Activated T-helper 17 cell treated with anti-CD3 and anti-CD28 coated beads, Interleukin-2, amount 50 U/mL, for 72 hours (primary cell): ENCODE measurements around the gene MYO1E. TPM values are rescaled to one million over a fixed set of nuclear protein-coding genes. Genes with fewer than 3 reads are reported as not detected.

ENCODE experiments used
- ATAC-seq: fragments of 150-1000 bp; cut with Tn5 transposase; replicated peaks from 2 replicates; pipeline ENCODE4 v1.10.0; 2021; ENCODE audit warnings: mild to moderate bottlenecking, moderate library complexity
- H3K27ac Mint-ChIP-seq: one replicate; pipeline ENCODE4 v1.8.0; 2022; ENCODE audit warnings: mixed read lengths
- H3K27me3 Mint-ChIP-seq: one replicate; pipeline ENCODE4 v1.8.0; 2022; ENCODE audit warnings: mixed read lengths
- H3K36me3 Mint-ChIP-seq: one replicate; pipeline ENCODE4 v1.8.0; 2022; ENCODE audit warnings: low read depth, mild to moderate bottlenecking, mixed read lengths
- H3K4me1 Mint-ChIP-seq: one replicate; pipeline ENCODE4 v1.8.0; 2022; ENCODE audit warnings: mixed read lengths
- H3K4me3 Mint-ChIP-seq: one replicate; pipeline ENCODE4 v1.8.0; 2022; ENCODE audit warnings: mild to moderate bottlenecking, mixed read lengths
- H3K9me3 Mint-ChIP-seq: one replicate; pipeline ENCODE4 v1.8.0; 2022; ENCODE audit warnings: mixed read lengths
- total RNA-seq, 2 donors: library from RNA; stranded (reverse); gene quantifications; one replicate each; pipeline ENCODE4 v1.2.3, GENCODE V29; 2022

Gene MYO1E
- total RNA-seq, 2 donors from 2014 or later = 29.3 to 30.1 TPM

DNA sequence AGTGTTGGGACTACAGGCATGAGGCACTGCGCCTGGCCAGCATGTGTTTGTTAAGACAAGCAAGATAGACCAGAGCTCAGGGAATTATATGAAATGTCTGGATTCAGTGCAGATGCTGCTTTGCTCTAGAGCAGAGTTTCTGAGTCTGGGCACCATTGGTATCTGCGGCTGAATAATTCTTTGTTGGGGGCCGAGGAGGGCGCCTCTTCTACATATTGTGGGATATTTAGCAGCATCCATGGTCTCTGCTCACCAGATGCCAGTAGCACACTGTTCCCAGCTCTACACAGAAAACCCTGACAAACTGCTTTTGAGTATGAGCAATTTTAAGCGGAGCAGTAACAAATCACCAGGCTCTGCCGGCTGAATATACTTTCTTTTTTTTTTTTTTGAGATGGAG is 169.7 kb downstream of the MYO1E start:
- no peaks in the 10 kb centered on the region for H3K4me1 Mint-ChIP-seq
- no peak overlapping the region for H3K4me3 Mint-ChIP-seq
- ATAC-seq = no peak
- H3K9me3 Mint-ChIP-seq = peaks cover 4% of the 10 kb centered on the region
- no peaks in the 10 kb centered on the region for H3K36me3 Mint-ChIP-seq
- H3K27ac Mint-ChIP-seq = no peak overlapping the region
- no peaks in the 10 kb centered on the region for H3K27me3 Mint-ChIP-seq

DNA sequence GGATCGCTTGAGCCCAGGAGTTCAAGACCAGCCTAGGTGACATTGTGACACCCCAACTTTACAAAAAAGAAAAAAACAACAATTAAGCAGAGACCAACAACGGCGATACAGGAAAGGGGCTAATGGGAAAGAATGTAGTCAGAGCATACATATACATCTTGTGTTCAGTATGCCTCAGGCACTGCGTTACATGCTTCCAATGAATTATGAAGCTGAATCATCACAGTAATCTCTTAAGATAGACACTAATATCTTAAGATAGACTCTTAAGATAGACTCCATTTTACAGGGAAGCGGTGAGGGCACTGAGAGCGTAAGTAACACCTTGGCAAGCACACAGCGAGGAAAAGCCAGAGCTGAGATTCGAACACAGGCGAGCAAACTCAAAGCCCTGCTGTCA is 172.1 kb downstream of the MYO1E start:
- H3K27ac Mint-ChIP-seq = peak overlapping the region; percentile 20
- no peak for ATAC-seq
- H3K9me3 Mint-ChIP-seq = no peaks in the 10 kb centered on the region
- no peak overlapping the region for H3K4me3 Mint-ChIP-seq
- H3K4me1 Mint-ChIP-seq = no peaks in the 10 kb centered on the region
- H3K27me3 Mint-ChIP-seq = no peaks in the 10 kb centered on the region
- no peaks in the 10 kb centered on the region for H3K36me3 Mint-ChIP-seq

DNA sequence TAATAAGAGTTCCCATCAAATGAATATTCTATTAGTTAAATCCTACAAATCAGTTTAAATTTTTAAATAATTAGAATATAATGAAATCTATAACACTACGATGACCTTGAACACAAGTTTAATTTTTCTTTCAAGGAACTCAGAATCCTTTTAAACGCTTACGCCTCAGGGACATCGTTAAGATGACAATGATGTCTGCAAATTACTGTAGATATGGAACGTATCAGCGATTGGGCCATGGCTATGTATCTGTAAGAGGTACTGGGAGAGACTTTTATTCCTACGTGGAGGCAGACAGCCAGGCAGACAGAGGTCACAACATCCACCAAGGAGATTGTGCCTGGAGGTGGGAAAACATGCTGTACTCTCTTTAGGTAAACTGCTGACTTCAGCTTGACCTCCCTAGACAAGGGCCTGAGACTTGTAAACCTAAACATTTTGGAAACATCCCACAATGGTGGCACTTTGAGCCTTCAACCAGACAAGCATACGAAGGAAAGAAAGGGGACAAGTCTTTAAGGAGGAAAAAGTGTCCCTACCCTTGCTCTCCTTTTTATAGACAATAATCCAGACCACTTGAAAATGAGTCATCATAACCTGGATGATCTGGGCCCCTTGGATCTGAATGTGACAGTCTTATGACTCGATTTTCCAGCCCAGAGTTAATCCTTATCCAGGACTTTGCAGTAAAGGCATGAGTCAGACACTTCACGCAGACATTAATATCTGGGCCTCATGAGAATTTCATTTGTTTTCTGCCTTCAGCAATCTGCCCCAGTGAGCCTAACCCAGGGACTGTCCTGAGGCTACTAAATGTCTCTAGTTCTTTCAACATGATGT is 172.8 kb downstream of the MYO1E start:
- no peaks in the 10 kb centered on the region for H3K27me3 Mint-ChIP-seq
- no peaks in the 10 kb centered on the region for H3K4me1 Mint-ChIP-seq
- no peak overlapping the region for H3K4me3 Mint-ChIP-seq
- ATAC-seq = no peak
- H3K36me3 Mint-ChIP-seq = no peaks in the 10 kb centered on the region
- H3K9me3 Mint-ChIP-seq = no peaks in the 10 kb centered on the region
- peak overlapping the region; percentile 20 for H3K27ac Mint-ChIP-seq

DNA sequence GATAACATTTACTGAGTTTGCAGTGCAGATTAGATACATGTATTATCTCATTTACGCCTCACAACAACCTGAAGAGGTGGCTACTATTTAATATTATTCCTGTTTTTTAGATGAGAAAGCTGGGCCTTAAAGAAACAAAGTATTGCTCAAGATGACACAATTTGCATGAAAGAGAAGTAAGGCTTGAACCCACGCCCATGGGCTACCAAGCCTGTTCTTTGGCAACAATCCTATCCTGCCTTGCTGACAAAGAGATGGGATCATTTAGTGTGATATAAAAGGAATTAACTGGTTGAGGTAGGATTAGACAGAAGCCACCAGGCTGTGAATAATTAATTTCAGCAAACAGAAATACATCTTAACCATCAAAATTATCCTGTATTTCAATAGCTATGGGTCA is 175.2 kb downstream of the MYO1E start:
- no peaks in the 10 kb centered on the region for H3K4me1 Mint-ChIP-seq
- no peak for ATAC-seq
- peaks cover 2% of the 10 kb centered on the region for H3K27me3 Mint-ChIP-seq
- H3K36me3 Mint-ChIP-seq = no peaks in the 10 kb centered on the region
- no peak overlapping the region for H3K4me3 Mint-ChIP-seq
- H3K9me3 Mint-ChIP-seq = no peaks in the 10 kb centered on the region
- no peak overlapping the region for H3K27ac Mint-ChIP-seq

DNA sequence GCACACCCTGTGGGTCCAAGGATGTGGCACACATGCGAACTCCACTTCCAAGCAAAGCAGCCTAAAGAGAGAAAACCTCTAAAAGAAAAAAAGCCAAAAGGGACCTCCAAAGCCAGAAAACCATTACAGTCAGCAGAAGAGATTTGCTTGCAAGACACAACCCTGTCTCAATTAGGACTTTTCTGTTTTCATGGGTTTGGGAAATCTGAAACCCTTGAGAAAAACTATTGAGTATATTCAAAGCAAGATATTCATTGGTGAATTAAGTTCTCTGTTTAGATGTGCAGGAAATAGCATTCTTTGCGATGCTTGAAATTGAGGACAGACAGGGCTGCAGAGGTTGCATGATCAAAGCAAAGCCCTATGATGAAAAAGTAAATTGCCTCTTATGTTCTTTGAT is 176.3 kb downstream of the MYO1E start:
- H3K27ac Mint-ChIP-seq = no peak overlapping the region
- H3K27me3 Mint-ChIP-seq = peaks cover 4% of the 10 kb centered on the region
- no peaks in the 10 kb centered on the region for H3K9me3 Mint-ChIP-seq
- no peaks in the 10 kb centered on the region for H3K36me3 Mint-ChIP-seq
- no peaks in the 10 kb centered on the region for H3K4me1 Mint-ChIP-seq
- no peak overlapping the region for H3K4me3 Mint-ChIP-seq
- no peak for ATAC-seq

DNA sequence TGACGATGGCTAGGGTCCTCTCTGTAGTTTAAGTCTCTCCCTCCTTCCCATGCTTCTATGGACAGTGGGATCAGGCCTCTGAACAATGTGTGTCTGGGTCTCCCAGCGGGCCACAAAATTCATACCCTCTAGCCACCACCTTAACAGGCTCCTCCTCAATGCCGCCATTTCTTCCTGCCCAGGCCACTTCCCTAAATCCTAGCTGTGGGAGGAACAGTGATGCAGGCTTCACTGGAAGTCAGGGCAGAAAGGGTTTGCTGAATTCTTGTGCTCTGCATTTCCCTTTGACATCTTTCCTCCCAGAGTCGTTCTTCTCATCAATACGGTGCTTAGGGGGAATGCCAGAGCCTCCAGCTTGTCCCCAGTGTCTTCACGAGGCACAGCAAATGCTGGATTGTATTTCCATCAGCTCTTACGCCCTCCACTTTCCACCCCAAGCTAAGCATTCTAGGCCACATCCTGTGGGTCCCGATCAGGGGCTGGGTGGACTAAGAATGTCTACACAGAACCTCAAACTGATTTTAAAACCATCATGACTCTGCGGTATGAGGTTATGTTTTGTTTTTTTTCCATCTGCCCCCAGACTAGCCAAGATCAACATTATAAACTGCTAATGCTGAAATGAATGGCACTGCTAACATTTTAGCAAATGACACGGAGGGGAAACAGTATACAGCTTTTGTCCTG is 177.9 kb downstream of the MYO1E start:
- Mint-ChIP-seq H3K4me3 (no peak overlapping the region), H3K27ac (no peak overlapping the region), H3K4me1 (no peaks in the 10 kb centered on the region), H3K27me3 (peaks cover 9% of the 10 kb centered on the region), H3K36me3 (no peaks in the 10 kb centered on the region), H3K9me3 (no peaks in the 10 kb centered on the region)
- ATAC-seq = no peak

DNA sequence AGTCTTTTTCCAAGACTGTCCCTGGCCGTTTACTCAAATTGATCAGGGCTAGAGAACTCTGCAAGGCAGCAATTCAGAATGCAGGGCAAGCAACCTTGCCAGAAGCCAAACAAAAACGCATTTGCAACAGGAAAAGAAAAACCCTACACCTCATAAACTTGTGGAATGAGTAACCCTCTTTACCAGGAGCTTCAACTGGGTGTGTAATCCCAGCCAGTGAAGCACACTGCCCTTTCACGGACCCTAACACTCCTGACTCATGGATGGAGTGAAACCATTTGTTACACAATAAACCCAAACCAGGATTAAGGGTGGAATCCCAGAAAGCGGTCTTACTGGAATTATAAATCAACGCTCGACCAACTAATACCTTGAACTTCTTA is 180.8 kb downstream of the MYO1E start:
- ATAC-seq = no peak
- Mint-ChIP-seq H3K27me3 (peaks cover 17% of the 10 kb centered on the region), H3K4me1 (no peaks in the 10 kb centered on the region), H3K36me3 (no peaks in the 10 kb centered on the region), H3K9me3 (no peaks in the 10 kb centered on the region), H3K4me3 (no peak overlapping the region), H3K27ac (no peak overlapping the region)

DNA sequence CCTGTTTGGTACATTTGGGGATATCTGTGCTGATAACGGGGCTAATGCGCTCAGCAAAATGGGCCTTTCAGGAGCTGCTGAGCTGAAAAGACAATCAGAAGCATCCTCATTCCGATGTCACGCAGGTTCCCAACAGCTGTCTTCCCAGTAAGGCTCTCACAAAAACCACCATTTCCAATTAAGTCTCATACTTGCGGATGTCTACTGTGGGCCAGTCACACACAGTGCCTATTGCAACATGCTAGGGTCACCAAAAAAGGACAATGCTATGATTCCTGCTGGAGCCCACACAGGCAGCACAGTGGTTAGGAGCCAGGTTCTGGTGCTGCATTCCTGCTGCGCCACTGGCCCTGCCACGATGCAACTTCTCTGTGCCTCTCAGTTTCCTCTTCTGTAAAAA is 182.4 kb downstream of the MYO1E start:
- H3K4me3 Mint-ChIP-seq = no peak overlapping the region
- H3K27me3 Mint-ChIP-seq = peaks cover 17% of the 10 kb centered on the region
- H3K36me3 Mint-ChIP-seq = no peaks in the 10 kb centered on the region
- no peak overlapping the region for H3K27ac Mint-ChIP-seq
- ATAC-seq = no peak
- H3K4me1 Mint-ChIP-seq = no peaks in the 10 kb centered on the region
- H3K9me3 Mint-ChIP-seq = no peaks in the 10 kb centered on the region

DNA sequence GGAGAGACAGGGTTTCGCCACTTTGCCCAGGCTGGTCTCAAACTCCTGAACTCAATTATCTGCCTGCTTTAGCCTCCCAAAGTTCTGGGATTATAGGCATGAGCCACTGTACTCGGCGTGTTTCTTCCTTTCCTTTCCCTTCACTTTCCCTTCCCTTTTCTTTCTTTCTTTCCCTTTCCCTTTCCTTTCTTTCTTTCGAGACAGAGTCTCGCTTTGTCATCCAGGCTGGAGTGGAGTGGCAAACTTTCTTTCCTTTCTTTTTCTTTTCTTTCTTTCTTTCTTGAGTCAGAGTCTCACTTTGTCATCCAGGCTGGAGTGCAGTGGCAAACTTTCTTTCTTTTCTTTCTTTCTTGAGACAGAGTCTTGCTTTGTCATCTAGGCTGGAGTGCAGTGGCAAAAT is 183.4 kb downstream of the MYO1E start:
- Mint-ChIP-seq H3K4me3 (no peak overlapping the region), H3K36me3 (no peaks in the 10 kb centered on the region), H3K9me3 (no peaks in the 10 kb centered on the region), H3K27me3 (peaks cover 17% of the 10 kb centered on the region), H3K27ac (no peak overlapping the region), H3K4me1 (no peaks in the 10 kb centered on the region)
- no peak for ATAC-seq

DNA sequence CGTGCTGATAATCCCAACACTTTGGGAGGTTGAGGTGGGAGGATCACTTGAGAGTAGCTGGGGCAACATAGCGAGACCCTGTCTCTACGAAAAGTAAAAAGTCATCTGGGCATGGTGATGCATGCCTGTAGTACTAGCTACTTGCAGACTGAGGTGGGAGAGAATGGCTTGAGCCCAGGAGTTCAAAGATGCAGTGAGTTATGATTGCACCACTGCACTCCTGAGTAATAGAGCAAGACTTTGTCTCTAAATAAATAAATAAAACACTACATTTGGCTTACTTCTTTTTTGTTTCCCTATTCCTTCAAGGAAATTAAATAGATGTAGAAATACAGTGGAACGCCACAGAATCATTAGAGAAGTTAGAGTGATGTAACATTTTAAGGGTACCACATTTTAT is 186.2 kb downstream of the MYO1E start:
- Mint-ChIP-seq H3K27me3 (peaks cover 12% of the 10 kb centered on the region), H3K4me3 (no peak overlapping the region), H3K4me1 (no peaks in the 10 kb centered on the region), H3K27ac (no peak overlapping the region), H3K9me3 (peaks cover 3% of the 10 kb centered on the region), H3K36me3 (no peaks in the 10 kb centered on the region)
- ATAC-seq = no peak

DNA sequence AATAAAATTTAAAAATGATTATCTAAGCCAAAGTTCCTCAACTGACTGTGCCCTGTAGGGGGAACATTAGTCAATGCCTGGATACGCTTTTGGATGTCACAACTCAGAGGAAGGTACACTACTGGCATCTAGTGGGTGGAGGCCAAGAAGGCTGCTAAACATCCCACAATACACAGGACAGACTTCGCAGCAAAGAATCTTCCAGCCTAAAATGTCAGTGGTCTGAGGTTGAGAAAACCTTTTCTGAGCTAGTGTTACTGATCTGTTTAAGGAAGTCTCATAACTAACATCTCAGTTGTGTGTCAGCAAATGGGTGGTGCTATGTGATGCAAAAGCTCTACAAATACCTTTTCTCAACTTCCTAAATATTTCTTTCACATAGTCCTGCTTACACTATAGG is 186.9 kb downstream of the MYO1E start:
- Mint-ChIP-seq H3K36me3 (no peaks in the 10 kb centered on the region), H3K9me3 (peaks cover 3% of the 10 kb centered on the region), H3K4me1 (no peaks in the 10 kb centered on the region), H3K27me3 (peaks cover 10% of the 10 kb centered on the region), H3K27ac (no peak overlapping the region), H3K4me3 (no peak overlapping the region)
- ATAC-seq = no peak

DNA sequence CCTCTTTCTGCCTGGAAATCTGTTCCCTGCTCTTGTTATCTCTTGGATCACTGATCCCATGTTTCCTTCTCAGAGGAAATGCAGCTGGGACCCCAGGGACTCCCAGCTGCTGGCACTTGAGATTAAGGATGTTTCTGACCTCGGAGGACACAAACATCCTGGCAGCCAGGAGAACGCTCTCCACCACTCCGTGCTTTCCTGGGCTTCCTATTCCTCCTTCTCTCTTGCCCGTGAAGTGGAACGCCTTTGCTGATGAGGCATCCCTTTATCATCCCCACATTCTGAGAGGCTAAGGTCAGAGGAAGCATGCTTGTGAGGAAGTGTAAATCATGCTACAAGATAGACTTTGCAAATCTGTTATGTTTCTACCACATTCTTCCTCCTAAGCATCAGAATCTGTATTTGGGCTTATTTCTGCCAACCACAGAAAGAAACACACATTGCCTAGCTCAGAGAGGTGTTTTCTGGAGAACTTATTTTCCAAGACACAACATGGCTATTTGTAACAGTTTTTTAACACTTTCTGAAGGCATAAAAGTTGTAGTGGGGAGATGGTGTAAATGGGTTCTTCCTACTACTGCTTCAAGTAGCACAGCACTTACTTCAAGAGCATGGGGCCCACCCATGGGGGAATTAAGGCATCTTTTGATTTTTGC is 191.6 kb downstream of the MYO1E start:
- Mint-ChIP-seq H3K27me3 (peaks cover 13% of the 10 kb centered on the region), H3K36me3 (no peaks in the 10 kb centered on the region), H3K4me1 (peaks cover 4% of the 10 kb centered on the region), H3K9me3 (peaks cover 3% of the 10 kb centered on the region), H3K4me3 (no peak overlapping the region), H3K27ac (no peak overlapping the region)
- no peak for ATAC-seq

DNA sequence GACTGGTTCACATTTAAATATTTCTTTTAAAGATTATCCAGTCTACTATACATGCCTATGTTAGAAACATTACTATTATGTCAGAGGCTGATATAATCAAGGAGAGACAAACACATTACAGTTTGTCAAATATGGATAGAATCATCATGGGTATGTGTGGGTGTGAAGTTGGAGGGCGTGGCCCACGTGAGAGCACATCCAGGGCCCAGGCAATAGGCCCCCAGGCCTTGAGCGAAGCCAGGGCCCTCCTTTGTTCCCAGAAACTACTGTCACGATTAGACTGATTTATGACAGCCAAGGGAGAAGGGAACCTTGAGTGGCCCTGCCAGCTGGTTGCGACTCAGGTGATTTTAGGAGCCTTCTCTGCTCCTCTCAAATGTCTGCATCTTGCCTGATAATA is 193.0 kb downstream of the MYO1E start:
- Mint-ChIP-seq H3K9me3 (peaks cover 3% of the 10 kb centered on the region), H3K4me1 (peaks cover 4% of the 10 kb centered on the region), H3K4me3 (no peak overlapping the region), H3K36me3 (no peaks in the 10 kb centered on the region), H3K27ac (no peak overlapping the region), H3K27me3 (peaks cover 13% of the 10 kb centered on the region)
- ATAC-seq = no peak

DNA sequence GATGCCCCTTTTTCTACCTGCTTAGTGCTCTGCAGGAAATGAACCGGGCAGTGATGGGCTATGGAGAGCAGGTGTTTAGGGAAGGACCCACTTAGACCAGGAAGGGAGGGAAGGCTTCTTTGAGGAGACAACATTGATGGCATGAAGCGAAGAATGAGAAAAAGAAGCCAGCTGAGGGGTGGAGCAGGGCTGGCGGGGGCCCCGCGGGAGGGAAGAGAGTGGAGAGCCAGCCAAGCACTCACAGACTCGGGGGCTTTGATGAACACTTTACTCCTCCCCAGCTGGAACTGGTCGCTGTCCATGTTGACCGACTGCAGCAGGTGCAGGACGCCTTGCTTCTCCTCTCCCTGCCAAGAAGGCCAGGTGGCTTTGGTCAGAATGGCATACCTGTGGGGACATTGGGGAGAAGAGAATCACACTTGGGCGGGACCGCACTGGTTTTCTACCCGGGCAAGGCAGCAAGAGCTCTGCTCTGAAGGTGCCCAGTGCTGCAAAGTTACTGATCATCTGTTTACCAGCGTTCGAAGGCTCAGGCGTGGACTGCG is 194.4 kb downstream of the MYO1E start:
- ATAC-seq = no peak
- Mint-ChIP-seq H3K27me3 (peaks cover 13% of the 10 kb centered on the region), H3K9me3 (peaks cover 3% of the 10 kb centered on the region), H3K36me3 (no peaks in the 10 kb centered on the region), H3K27ac (no peak overlapping the region), H3K4me1 (peaks cover 4% of the 10 kb centered on the region), H3K4me3 (no peak overlapping the region)

DNA sequence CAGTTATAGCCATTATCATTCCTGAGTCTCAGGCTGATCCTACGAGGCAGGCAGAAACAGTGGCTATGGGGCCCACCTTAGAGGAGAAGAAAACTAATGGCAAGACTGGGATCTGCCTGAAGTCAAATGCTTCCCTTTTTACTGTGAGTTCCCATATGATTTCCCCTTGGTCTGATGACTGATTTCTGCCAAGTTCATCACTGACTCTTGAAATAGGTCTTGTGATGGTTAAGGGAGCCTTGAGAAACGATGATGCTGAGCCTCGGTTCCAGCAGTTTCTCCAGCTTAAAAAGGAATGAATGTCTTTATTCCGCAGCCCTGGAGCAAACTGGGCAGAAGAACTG is 195.4 kb downstream of the MYO1E start:
- Mint-ChIP-seq H3K4me1 (peaks cover 4% of the 10 kb centered on the region), H3K27me3 (peaks cover 13% of the 10 kb centered on the region), H3K27ac (no peak overlapping the region), H3K9me3 (peaks cover 3% of the 10 kb centered on the region), H3K4me3 (no peak overlapping the region), H3K36me3 (no peaks in the 10 kb centered on the region)
- ATAC-seq = peak; percentile 41
